ENCODE measurements around the gene ADARB1.

ADARB1 gene

DNA sequence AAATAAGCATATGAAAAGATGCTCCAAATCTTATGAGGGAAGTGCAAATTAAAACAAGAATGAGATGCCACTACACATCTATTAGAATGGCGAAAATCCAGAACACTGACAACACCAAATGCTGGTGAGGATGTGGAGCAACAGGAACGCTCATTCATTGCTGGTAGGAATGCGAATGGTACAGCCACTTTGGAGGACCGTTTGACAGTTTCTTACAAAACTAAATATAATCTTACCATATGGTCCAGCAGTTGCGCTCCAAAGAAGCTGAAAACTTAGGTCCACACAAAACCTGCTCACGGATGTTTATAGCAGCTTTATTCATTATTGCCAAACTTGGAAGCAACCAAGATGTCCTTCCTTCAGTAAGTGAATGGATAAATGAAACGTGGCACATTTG, 163.0 kb downstream of the ADARB1 start:
- TF ChIP-seq ZNF384 (IDR thresholded peaks at IDR 0.05) (no peak), TARDBP (IDR thresholded peaks at IDR 0.05) (no peak), HDGF (IDR thresholded peaks at IDR 0.05; ENCODE audit: borderline replicate concordance) (no peak), CTBP1 (IDR thresholded peaks at IDR 0.05; ENCODE audit: borderline replicate concordance) (no peak), LEF1 (IDR thresholded peaks at IDR 0.05; ENCODE audit: borderline replicate concordance) (no peak), FOXA1 (IDR thresholded peaks at IDR 0.05) (no peak), SP1 (IDR thresholded peaks at IDR 0.05) (no peak), SUZ12 (IDR thresholded peaks at IDR 0.05) (no peak), BHLHE40 (IDR thresholded peaks at IDR 0.05; ENCODE audit: borderline replicate concordance) (no peak), L3MBTL2 (conservative IDR thresholded peaks at IDR 0.05) (no peak), NFRKB (IDR thresholded peaks at IDR 0.05) (no peak), ARNT (IDR thresholded peaks at IDR 0.05) (no peak)
- TF ChIP-seq, protein P1, sequence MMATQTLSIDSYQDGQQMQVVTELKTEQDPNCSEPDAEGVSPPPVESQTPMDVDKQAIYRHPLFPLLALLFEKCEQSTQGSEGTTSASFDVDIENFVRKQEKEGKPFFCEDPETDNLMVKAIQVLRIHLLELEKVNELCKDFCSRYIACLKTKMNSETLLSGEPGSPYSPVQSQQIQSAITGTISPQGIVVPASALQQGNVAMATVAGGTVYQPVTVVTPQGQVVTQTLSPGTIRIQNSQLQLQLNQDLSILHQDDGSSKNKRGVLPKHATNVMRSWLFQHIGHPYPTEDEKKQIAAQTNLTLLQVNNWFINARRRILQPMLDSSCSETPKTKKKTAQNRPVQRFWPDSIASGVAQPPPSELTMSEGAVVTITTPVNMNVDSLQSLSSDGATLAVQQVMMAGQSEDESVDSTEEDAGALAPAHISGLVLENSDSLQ (IDR thresholded peaks at IDR 0.05): no peak
- POLR2A ChIA-PET: no interaction called here
- no peak for DNase-seq (ENCODE audit: extremely low spot score)
- CTCF ChIA-PET: no interaction called here

GRCh38 chr21:45241357-45241756, 167.0 kb downstream of the ADARB1 start:
- no peak for DNase-seq (ENCODE audit: extremely low spot score)
- ChIA-PET CTCF (no interaction called here), POLR2A (no interaction called here)
- TF ChIP-seq HDGF (IDR thresholded peaks at IDR 0.05; ENCODE audit: borderline replicate concordance) (no peak), ELF4 (IDR thresholded peaks at IDR 0.05) (no peak), ARNT (IDR thresholded peaks at IDR 0.05) (no peak), SUZ12 (IDR thresholded peaks at IDR 0.05) (no peak), FOXM1 (IDR thresholded peaks at IDR 0.05; ENCODE audit: borderline replicate concordance) (no peak), LEF1 (IDR thresholded peaks at IDR 0.05; ENCODE audit: borderline replicate concordance) (no peak)

DNA sequence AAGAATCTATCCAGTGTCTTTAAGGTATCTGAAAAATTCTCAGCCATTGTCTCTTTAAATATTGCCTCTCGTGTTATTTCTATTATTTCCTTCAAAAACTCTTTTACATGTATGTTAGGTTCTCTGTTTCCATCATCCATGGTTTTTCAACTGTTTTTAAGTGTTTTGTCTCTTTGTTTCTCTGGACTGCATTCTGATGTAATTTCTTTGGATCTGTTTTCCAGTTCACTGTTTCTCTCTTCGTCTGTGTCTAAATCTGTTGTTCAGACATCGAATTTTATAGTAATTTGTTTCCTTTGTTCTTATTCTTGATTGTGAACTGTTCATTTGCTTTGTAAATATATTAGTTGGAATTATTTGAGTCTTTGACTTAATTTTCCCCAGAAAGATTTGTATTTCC, 169.2 kb downstream of the ADARB1 start:
- no peak for DNase-seq (ENCODE audit: extremely low spot score)
- ChIA-PET POLR2A (no interaction called here), CTCF (no interaction called here)
- TF ChIP-seq ARNT (IDR thresholded peaks at IDR 0.05) (no peak), FOXK2 (IDR thresholded peaks at IDR 0.05) (no peak), ZNF384 (IDR thresholded peaks at IDR 0.05) (no peak), FOXM1 (IDR thresholded peaks at IDR 0.05; ENCODE audit: borderline replicate concordance) (no peak), TARDBP (IDR thresholded peaks at IDR 0.05) (no peak), HDGF (IDR thresholded peaks at IDR 0.05; ENCODE audit: borderline replicate concordance) (no peak), BHLHE40 (IDR thresholded peaks at IDR 0.05; ENCODE audit: borderline replicate concordance) (no peak)

GRCh38 chr21:45244799-45245340, 170.5 kb downstream of the ADARB1 start:
- TF ChIP-seq LEF1 (IDR thresholded peaks at IDR 0.05; ENCODE audit: borderline replicate concordance) (no peak), ELF4 (IDR thresholded peaks at IDR 0.05) (no peak), SP1 (IDR thresholded peaks at IDR 0.05) (no peak), FOXA1 (IDR thresholded peaks at IDR 0.05) (no peak), SUZ12 (IDR thresholded peaks at IDR 0.05) (no peak), ZNF384 (IDR thresholded peaks at IDR 0.05) (no peak), NFRKB (IDR thresholded peaks at IDR 0.05) (no peak), FOXK2 (IDR thresholded peaks at IDR 0.05) (no peak), ARNT (IDR thresholded peaks at IDR 0.05) (no peak), CTBP1 (IDR thresholded peaks at IDR 0.05; ENCODE audit: borderline replicate concordance) (no peak), BHLHE40 (IDR thresholded peaks at IDR 0.05; ENCODE audit: borderline replicate concordance) (no peak), TARDBP (IDR thresholded peaks at IDR 0.05) (no peak), L3MBTL2 (conservative IDR thresholded peaks at IDR 0.05) (no peak)
- TF ChIP-seq, protein P1 (IDR thresholded peaks at IDR 0.05): no peak
- POLR2A ChIA-PET: no interaction called here
- DNase-seq (ENCODE audit: extremely low spot score): no peak
- CTCF ChIA-PET: no interaction called here

GRCh38 chr21:45246386-45247320, 172.3 kb downstream of the ADARB1 start:
- ChIA-PET CTCF (no interaction called here), POLR2A (no interaction called here)
- no peak for DNase-seq (ENCODE audit: extremely low spot score)
- TF ChIP-seq NFRKB (IDR thresholded peaks at IDR 0.05): no peak
- no peak for TF ChIP-seq FOXM1 (IDR thresholded peaks at IDR 0.05; ENCODE audit: borderline replicate concordance)
- no peak for TF ChIP-seq BHLHE40 (IDR thresholded peaks at IDR 0.05; ENCODE audit: borderline replicate concordance)

DNA sequence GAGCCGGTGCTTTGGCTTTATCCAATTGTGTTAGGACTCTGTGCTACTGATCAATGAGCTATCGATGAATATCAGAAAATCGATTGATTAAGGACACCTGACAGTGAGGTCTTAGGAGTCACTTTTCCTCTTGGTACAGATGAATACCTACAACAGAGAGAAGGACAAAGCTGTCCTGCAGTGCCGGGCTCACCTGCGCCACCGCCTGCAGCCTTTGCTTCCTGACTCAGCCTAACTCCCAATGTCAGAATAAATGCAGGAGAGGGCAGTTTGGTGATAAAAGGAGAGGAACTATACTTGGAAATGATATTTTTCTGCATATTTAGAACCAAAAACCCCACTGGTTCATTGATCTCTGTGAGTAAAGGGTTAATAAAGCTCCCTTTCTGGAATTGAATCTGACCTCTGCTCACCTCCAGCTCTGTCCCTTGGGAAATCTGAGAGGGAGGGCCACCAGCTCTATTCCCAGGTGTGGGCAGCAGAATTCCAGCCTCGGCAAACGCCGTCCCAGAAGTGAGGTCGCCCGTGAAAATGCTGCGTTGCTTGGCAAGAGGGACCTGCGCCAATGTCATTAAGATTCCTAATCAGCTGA, 174.0 kb downstream of the ADARB1 start:
- TF ChIP-seq FOXK2 (IDR thresholded peaks at IDR 0.05): no peak
- TF ChIP-seq LEF1 (IDR thresholded peaks at IDR 0.05; ENCODE audit: borderline replicate concordance): no peak
- TF ChIP-seq HDGF (IDR thresholded peaks at IDR 0.05; ENCODE audit: borderline replicate concordance): no peak
- no peak for TF ChIP-seq BHLHE40 (IDR thresholded peaks at IDR 0.05; ENCODE audit: borderline replicate concordance)
- TF ChIP-seq, protein P1 (IDR thresholded peaks at IDR 0.05): no peak
- TF ChIP-seq ELF4 (IDR thresholded peaks at IDR 0.05): no peak
- TF ChIP-seq ZNF384 (IDR thresholded peaks at IDR 0.05): no peak
- no peak for TF ChIP-seq L3MBTL2 (conservative IDR thresholded peaks at IDR 0.05)
- no peak for TF ChIP-seq CTBP1 (IDR thresholded peaks at IDR 0.05; ENCODE audit: borderline replicate concordance)
- no peak for TF ChIP-seq ARNT (IDR thresholded peaks at IDR 0.05)
- no peak for TF ChIP-seq SUZ12 (IDR thresholded peaks at IDR 0.05)
- TF ChIP-seq NFRKB (IDR thresholded peaks at IDR 0.05): no peak
- no peak for TF ChIP-seq TARDBP (IDR thresholded peaks at IDR 0.05)
- no peak for TF ChIP-seq FOXA1 (IDR thresholded peaks at IDR 0.05)
- TF ChIP-seq FOXM1 (IDR thresholded peaks at IDR 0.05; ENCODE audit: borderline replicate concordance): no peak
- ChIA-PET CTCF (interaction anchor here (0.8 kb wide), 1 partner anchor 109 kb away, joined by 7 read pairs; no protein-coding TSS in a partner anchor), POLR2A (interaction anchor here (0.8 kb wide), 1 partner anchor 39 kb away, joined by 3 read pairs; the partner anchor contains the start of gene POFUT2)
- DNase-seq (ENCODE audit: extremely low spot score): no peak

All from HEK293T (cell line).